Hepatocyte (in vitro differentiated cells): ENCODE results near the gene TCAP. TPM values are rescaled to one million over a fixed set of nuclear protein-coding genes. Genes with fewer than 3 reads are reported as not detected.

Source experiments
- DNase-seq: peaks from one replicate; pipeline ENCODE4 v3.0.0-alpha.2; 2016; ENCODE audit warnings: low spot score
- H2AFZ ChIP-seq: fragments of 200-600 bp; sonication (generic); 2 replicates; pipeline ENCODE4 v1.6.0; 2016; ENCODE audit warnings: antibody characterized with exemption, mild to moderate bottlenecking
- H3K27ac ChIP-seq: fragments of 200-600 bp; sonication (generic); 2 replicates; pipeline ENCODE4 v1.5.1; 2016; ENCODE audit warnings: mild to moderate bottlenecking
- H3K27me3 ChIP-seq: fragments of 200-600 bp; sonication (generic); 2 replicates; pipeline ENCODE4 v1.6.1; 2016
- H3K36me3 ChIP-seq: fragments of 200-600 bp; sonication (generic); replicated peaks from 2 replicates; pipeline ENCODE4 v1.5.1; 2016; ENCODE audit warnings: low read depth; ENCODE audit not compliant: insufficient read depth
- H3K4me1 ChIP-seq: fragments of 200-600 bp; sonication (generic); 2 replicates; pipeline ENCODE4 v1.5.1; 2016; ENCODE audit warnings: mild to moderate bottlenecking, moderate library complexity; ENCODE audit not compliant: insufficient read depth
- H3K4me2 ChIP-seq: fragments of 200-600 bp; sonication (generic); 2 replicates; pipeline ENCODE4 v1.6.0; 2016
- H3K4me3 ChIP-seq: fragments of 200-600 bp; sonication (generic); 2 replicates; pipeline ENCODE4 v1.5.1; 2016; ENCODE audit warnings: mild to moderate bottlenecking
- H3K79me2 ChIP-seq: fragments of 200-600 bp; sonication (generic); 2 replicates; pipeline ENCODE4 v1.6.0; 2017; ENCODE audit warnings: mild to moderate bottlenecking
- H3K9me2 ChIP-seq: fragments of 200-600 bp; sonication (generic); replicated peaks from 2 replicates; pipeline ENCODE4 v1.6.0; 2017; ENCODE audit warnings: mild to moderate bottlenecking; ENCODE audit not compliant: insufficient read depth
- H3K9me3 ChIP-seq: fragments of 200-600 bp; sonication (generic); 2 replicates; pipeline ENCODE4 v1.5.1; 2016; ENCODE audit warnings: low read depth, mild to moderate bottlenecking
- H4K20me1 ChIP-seq: fragments of 200-600 bp; sonication (generic); 2 replicates; pipeline ENCODE4 v1.6.0; 2016; ENCODE audit warnings: mild to moderate bottlenecking; ENCODE audit not compliant: insufficient read depth, poor library complexity, severe bottlenecking
- CTCF ChIP-seq: fragments of 200-600 bp; sonication (generic); IDR thresholded peaks from 2 replicates; pipeline ENCODE4 v1.5.1; 2016; ENCODE audit warnings: antibody characterized with exemption, mild to moderate bottlenecking; ENCODE audit not compliant: poor library complexity
- EZH2 ChIP-seq: fragments of 200-600 bp; sonication (generic); IDR thresholded peaks from 2 replicates; pipeline ENCODE4 v1.6.1; 2016; ENCODE audit warnings: antibody characterized with exemption, mild to moderate bottlenecking, borderline replicate concordance
- EZH2phosphoT487 ChIP-seq: fragments of 200-600 bp; sonication (generic); IDR thresholded peaks from one replicate; pipeline ENCODE4 v1.6.1; 2018; ENCODE audit warnings: antibody characterized with exemption, mild to moderate bottlenecking, low read depth, moderate library complexity; ENCODE audit not compliant: unreplicated experiment, severe bottlenecking
- whole genome bisulfite sequencing: methylation state at CpG from one replicate; pipeline ENCODE4 v1.1.6; 2016; ENCODE audit warnings: low lambda C conversion rate; ENCODE audit errors: missing lambda C conversion rate; 5-methylcytosine and 5-hydroxymethylcytosine counted together
- polyA plus RNA-seq: library from polyadenylated mRNA; unstranded; fragments of >200 nt; fragmentation: Nextera tagmentation; extraction: Ambion mirVana; gene quantifications from 2 replicates; pipeline ENCODE4 v1.2.1, GENCODE V29; 2016
- total RNA-seq: library from RNA; depleted of rRNA; stranded (reverse); fragments of >200 nt; gene quantifications from 2 replicates; pipeline ENCODE4 v1.2.3, GENCODE V29; 2014

Gene TCAP
- total and polyA plus RNA-seq, 2 experiments from 2014 or later, result 0.64 to 0.90 TPM

GRCh38 chr17:39659279-39660010, 5.7 kb upstream of the TCAP start:
- H3K79me2 ChIP-seq, result peaks cover 11% of the 10 kb centered on the region
- DNase-seq, result no peak
- WGBS, result 74% methylated on average over 15 of the region's 15 CpGs
- H3K4me3 ChIP-seq, result no peak overlapping the region
- no peaks in the 10 kb centered on the region for H3K27me3 ChIP-seq
- peaks cover 19% of the 10 kb centered on the region for H3K4me1 ChIP-seq
- no peaks in the 10 kb centered on the region for H3K9me3 ChIP-seq
- H3K36me3 ChIP-seq, result no peaks in the 10 kb centered on the region
- no peaks in the 10 kb centered on the region for H4K20me1 ChIP-seq
- H3K4me2 ChIP-seq, result no peak overlapping the region
- H3K9me2 ChIP-seq, result no peaks in the 10 kb centered on the region
- no peak overlapping the region for H3K27ac ChIP-seq
- TF ChIP-seq EZH2phosphoT487, result no peak
- TF ChIP-seq CTCF, result no peak
- no peak for TF ChIP-seq EZH2
- no peak overlapping the region for H2AFZ ChIP-seq

DNA sequence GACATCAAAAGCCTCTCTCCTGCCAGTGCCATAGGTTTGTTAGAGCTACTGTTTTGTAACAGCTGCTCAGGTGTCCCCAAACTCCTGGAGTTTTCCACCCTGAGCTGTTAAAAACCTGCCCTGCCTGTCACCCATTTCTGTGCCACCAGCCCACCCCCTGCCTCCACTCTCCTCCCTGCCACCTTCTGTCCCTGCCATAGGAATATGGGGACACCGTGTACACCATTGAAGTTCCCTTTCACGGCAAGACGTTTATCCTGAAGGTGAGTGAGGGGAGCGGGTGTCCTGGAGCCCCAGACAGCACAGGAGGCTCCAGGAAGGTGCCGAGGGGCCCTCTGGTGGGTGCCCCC, 5.2 kb upstream of the TCAP start:
- 93% methylated on average over 5 of the region's 5 CpGs for WGBS
- no peak overlapping the region for H3K4me2 ChIP-seq
- H3K4me3 ChIP-seq, result no peak overlapping the region
- TF ChIP-seq CTCF, result no peak
- TF ChIP-seq EZH2, result no peak
- no peak for TF ChIP-seq EZH2phosphoT487
- H4K20me1 ChIP-seq, result no peaks in the 10 kb centered on the region
- H3K79me2 ChIP-seq, result peaks cover 5% of the 10 kb centered on the region
- H3K9me2 ChIP-seq, result no peaks in the 10 kb centered on the region
- no peaks in the 10 kb centered on the region for H3K9me3 ChIP-seq
- H3K27me3 ChIP-seq, result no peaks in the 10 kb centered on the region
- H2AFZ ChIP-seq, result no peak overlapping the region
- no peak for DNase-seq
- no peaks in the 10 kb centered on the region for H3K36me3 ChIP-seq
- H3K27ac ChIP-seq, result no peak overlapping the region
- peaks cover 19% of the 10 kb centered on the region for H3K4me1 ChIP-seq

DNA sequence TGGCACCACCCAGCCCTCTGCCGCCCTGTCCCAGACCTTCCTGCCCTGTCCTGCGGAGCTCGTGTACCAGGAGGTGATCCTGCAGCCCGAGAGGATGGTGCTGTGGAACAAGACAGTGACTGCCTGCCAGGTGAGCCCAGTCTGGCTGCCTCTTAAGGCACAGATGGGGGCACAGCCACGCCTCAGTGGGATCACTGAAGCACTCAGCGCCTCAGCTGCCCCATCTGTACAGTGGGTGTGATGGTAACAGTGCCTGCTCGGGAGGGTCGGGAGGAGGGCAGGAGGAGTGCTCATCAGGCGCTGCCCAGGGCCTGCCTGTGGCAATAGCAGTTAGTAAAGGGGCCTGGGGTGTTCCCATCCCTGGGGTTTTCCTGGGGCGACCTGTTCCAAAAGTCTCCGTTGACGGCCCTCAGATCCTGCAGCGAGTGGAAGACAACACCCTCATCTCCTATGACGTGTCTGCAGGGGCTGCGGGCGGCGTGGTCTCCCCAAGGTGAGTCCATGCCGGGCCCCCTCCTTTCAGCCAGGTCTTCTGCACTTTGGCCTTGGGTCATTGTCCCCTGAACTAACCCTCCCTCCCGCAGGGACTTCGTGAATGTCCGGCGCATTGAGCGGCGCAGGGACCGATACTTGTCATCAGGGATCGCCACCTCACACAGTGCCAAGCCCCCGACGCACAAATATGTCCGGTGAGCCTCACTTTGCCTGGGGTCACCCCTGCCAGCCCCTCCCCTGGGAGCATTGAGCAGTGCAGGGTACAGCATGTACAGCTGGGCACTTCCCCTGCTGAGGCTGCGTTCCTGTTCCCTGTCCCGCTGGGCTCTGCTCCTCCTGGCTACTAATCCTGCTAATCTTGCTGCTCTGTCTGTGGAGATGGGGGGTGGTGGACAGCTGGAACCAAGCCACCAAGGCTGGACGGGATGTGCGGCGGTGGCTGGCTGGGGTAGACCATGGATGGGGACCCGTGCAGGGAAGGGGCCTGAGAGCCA, 4.5 kb upstream of the TCAP start:
- Histone ChIP-seq H2AFZ (no peak overlapping the region), H3K9me2 (no peaks in the 10 kb centered on the region), H3K4me1 (peaks cover 22% of the 10 kb centered on the region), H3K4me3 (no peak overlapping the region), H4K20me1 (no peaks in the 10 kb centered on the region), H3K27me3 (no peaks in the 10 kb centered on the region), H3K4me2 (no peak overlapping the region), H3K27ac (no peak overlapping the region), H3K9me3 (no peaks in the 10 kb centered on the region), H3K36me3 (no peaks in the 10 kb centered on the region), H3K79me2 (no peaks in the 10 kb centered on the region)
- TF ChIP-seq EZH2 (no peak), CTCF (no peak), EZH2phosphoT487 (no peak)
- no peak for DNase-seq
- 91% methylated on average over 33 of the region's 35 CpGs for WGBS
